HEK293 (cell line): Measurements from ENCODE around the gene P2RX7.
A peak's percentile ranks its signal among the peaks of the same experiment; 100 is the strongest.

Experiments used
- ATF2 ChIP-seq: fragments of 450-650 bp; formaldehyde crosslinking; IDR thresholded peaks from 2 replicates; pipeline ENCODE4 v1.5.1; 2016; ENCODE audit warnings: missing biosample characterization, missing genetic modification characterization, low read depth
- CTCF ChIP-seq: fragments of 450-650 bp; formaldehyde crosslinking; IDR thresholded peaks from 2 replicates; pipeline ENCODE4 v1.5.1; 2016; ENCODE audit warnings: missing biosample characterization, missing genetic modification characterization
- FEZF1 ChIP-seq: fragments of 450-650 bp; formaldehyde crosslinking; IDR thresholded peaks from 2 replicates; pipeline ENCODE4 v1.5.1; 2016; ENCODE audit warnings: missing biosample characterization, missing genetic modification characterization
- ZNF140 ChIP-seq: fragments of 450-650 bp; formaldehyde crosslinking; IDR thresholded peaks from 2 replicates; pipeline ENCODE4 v1.5.1; 2016; ENCODE audit warnings: missing biosample characterization, missing genetic modification characterization
- ZNF184 ChIP-seq: fragments of 450-650 bp; IDR thresholded peaks from 2 replicates; pipeline ENCODE4 v1.5.1; 2018; ENCODE audit warnings: missing biosample characterization, mild to moderate bottlenecking, missing genetic modification characterization
- ZNF23 ChIP-seq: fragments of 450-650 bp; formaldehyde crosslinking; IDR thresholded peaks from 2 replicates; pipeline ENCODE4 v1.5.1; 2016; ENCODE audit warnings: missing biosample characterization, missing genetic modification characterization, borderline replicate concordance
- ZNF629 ChIP-seq: fragments of 450-650 bp; formaldehyde crosslinking; IDR thresholded peaks from 2 replicates; pipeline ENCODE4 v1.5.1; 2017; ENCODE audit warnings: missing biosample characterization, missing genetic modification characterization

- TF ChIP-seq ZNF140 (no peak), ZNF184 (tag by site-specific recombination) (no peak), ATF2 (no peak), FEZF1 (tag by site-specific recombination) (no peak), ZNF629 (tag by site-specific recombination) (no peak), CTCF (0 out of 2 replicates have a peak, but pooled peaks have one; percentile 24), ZNF23 (tag by site-specific recombination) (no peak)
Measured at GRCh38 chr12:121223292-121224285, 90.9 kb downstream of the P2RX7 start.
